H1 (cell line): ENCODE measurements around the gene ANKLE1. TPM values are rescaled to one million over a fixed set of nuclear protein-coding genes. Genes with fewer than 3 reads are reported as not detected.

Source experiments
- CTCF ChIA-PET: fragments of 300-600 bp; sonication (Branson Sonifier 250); formaldehyde crosslinking; loops from one replicate; lab custom pipeline; 2021; ENCODE audit not compliant: partially characterized antibody; lab: Charles Lee
- POLR2A ChIA-PET: fragments of 300-600 bp; sonication (Branson Sonifier 250); formaldehyde crosslinking; loops from one replicate; lab custom pipeline; 2021; ENCODE audit warnings: inconsistent platforms; ENCODE audit not compliant: partially characterized antibody; lab: Charles Lee
- DNase-seq, 2 experiments: peaks; one replicate each; pipeline versions ENCODE4 v3.0.0 to v3.0.0-alpha.2; 2010 to 2022; ENCODE audit warnings: low spot score in 2 of 2, low read depth in 1 of 2, mixed read lengths in 1 of 2
- FAIRE-seq: peaks from 2 replicates; lab custom pipeline; 2011; peaks lifted over from hg19 to GRCh38; lab: Jason Lieb, UNC
- H2AFZ ChIP-seq: 2 replicates; pipeline ENCODE4 v1.8.1; 2012; ENCODE audit warnings: low read length, inconsistent platforms
- H2AK5ac ChIP-seq: 2 replicates; pipeline ENCODE4 v1.6.1; 2013; ENCODE audit warnings: low read depth, low read length
- H2BK120ac ChIP-seq: replicated peaks from 2 replicates; pipeline ENCODE3; 2013; ENCODE audit warnings: low read depth, low read length, inconsistent platforms
- H2BK12ac ChIP-seq: 2 replicates; pipeline ENCODE4 v1.6.1; 2013; ENCODE audit warnings: low read depth, low read length
- H2BK15ac ChIP-seq: 2 replicates; pipeline ENCODE4 v1.6.1; 2013; ENCODE audit warnings: low read length
- H2BK20ac ChIP-seq: 2 replicates; pipeline ENCODE4 v1.6.1; 2013; ENCODE audit warnings: low read length
- H2BK5ac ChIP-seq: 2 replicates; pipeline ENCODE4 v1.6.1; 2013; ENCODE audit warnings: low read depth, low read length
- H3K14ac ChIP-seq: 2 replicates; pipeline ENCODE4 v1.6.1; 2013; ENCODE audit warnings: inconsistent platforms; ENCODE audit not compliant: insufficient read length
- H3K18ac ChIP-seq: 2 replicates; pipeline ENCODE4 v1.6.1; 2013; ENCODE audit warnings: low read length; ENCODE audit errors: extremely low read depth
- H3K23ac ChIP-seq: 2 replicates; pipeline ENCODE4 v1.6.1; 2013; ENCODE audit warnings: inconsistent platforms; ENCODE audit not compliant: insufficient read length
- H3K23me2 ChIP-seq: 2 replicates; pipeline ENCODE4 v1.6.1; 2013; ENCODE audit warnings: low read depth, low read length
- H3K27ac ChIP-seq: 2 replicates; pipeline ENCODE4 v1.6.1; 2011; ENCODE audit warnings: low read depth, low read length, inconsistent platforms
- H3K27me3 ChIP-seq, 4 experiments: replicated peaks in 1 of 4; 1 replicate in 1 of 4; 2 replicates in 3 of 4; pipeline versions ENCODE4 v1.6.1 to v1.8.1; 2011 to 2013; ENCODE audit warnings: low read length in 3 of 4, mild to moderate bottlenecking in 3 of 4, inconsistent platforms in 2 of 4, mixed read lengths in 2 of 4, moderate library complexity in 1 of 4; ENCODE audit not compliant: control insufficient read depth in 3 of 4, insufficient read depth in 3 of 4; ENCODE audit errors: extremely low read depth in 1 of 4
- H3K36me3 ChIP-seq, 4 experiments: 2 replicates each; pipeline versions ENCODE4 v1.6.1 to v1.8.1; 2011 to 2013; ENCODE audit warnings: mild to moderate bottlenecking in 4 of 4, low read length in 3 of 4, moderate library complexity in 2 of 4, control low read depth in 1 of 4, inconsistent platforms in 1 of 4; ENCODE audit not compliant: insufficient read depth in 4 of 4, control insufficient read depth in 2 of 4
- H3K4ac ChIP-seq: replicated peaks from 2 replicates; pipeline ENCODE3; 2013; ENCODE audit warnings: low read length, low read depth, mixed read lengths, inconsistent platforms; ENCODE audit not compliant: insufficient read length
- H3K4me1 ChIP-seq, 4 experiments: replicated peaks in 1 of 4; 1 replicate in 1 of 4; 2 replicates in 3 of 4; pipeline versions ENCODE4 v1.6.1 to v1.8.1; 2011 to 2013; ENCODE audit warnings: low read length in 3 of 4, inconsistent platforms in 2 of 4, mixed read lengths in 1 of 4; ENCODE audit not compliant: insufficient read depth in 4 of 4, control insufficient read depth in 3 of 4
- H3K4me2 ChIP-seq, 2 experiments: 2 replicates each; pipeline versions ENCODE4 v1.6.1 to v1.8.1; 2011 to 2013; ENCODE audit warnings: low read depth in 2 of 2, low read length in 2 of 2, control low read depth in 1 of 2, inconsistent platforms in 1 of 2, mild to moderate bottlenecking in 1 of 2; ENCODE audit not compliant: insufficient read depth in 1 of 2
- H3K4me3 ChIP-seq, 4 experiments: fragments of 200-600, 300-600 bp in 1 of 4; sonication (generic), shearing (Covaris generic), sonication (Bioruptor Twin) in 1 of 4; 2 replicates each; pipeline versions ENCODE4 v1.5.1 to v1.8.1; 2011 to 2016; ENCODE audit warnings: low read length in 4 of 4, low read depth in 3 of 4, control low read depth in 2 of 4, inconsistent platforms in 2 of 4, mild to moderate bottlenecking in 2 of 4, mixed read lengths in 1 of 4, moderate library complexity in 1 of 4; ENCODE audit not compliant: insufficient read depth in 2 of 4; ENCODE audit errors: extremely low read depth in 1 of 4
- H3K56ac ChIP-seq: replicated peaks from 2 replicates; pipeline ENCODE3; 2013; ENCODE audit warnings: low read depth, mild to moderate bottlenecking, mixed read lengths, low read length, inconsistent platforms; ENCODE audit not compliant: insufficient read length
- H3K79me1 ChIP-seq: 2 replicates; pipeline ENCODE4 v1.6.1; 2013; ENCODE audit warnings: low read depth, low read length, control low read depth
- H3K79me2 ChIP-seq, 2 experiments: 2 replicates each; pipeline versions ENCODE4 v1.6.1 to v1.8.1; 2012 to 2013; ENCODE audit warnings: low read length in 2 of 2, mild to moderate bottlenecking in 2 of 2, inconsistent platforms in 1 of 2; ENCODE audit not compliant: insufficient read depth in 2 of 2, control insufficient read depth in 1 of 2
- H3K9ac ChIP-seq, 4 experiments: replicated peaks in 1 of 4; 1 replicate in 1 of 4; 2 replicates in 3 of 4; pipeline versions ENCODE4 v1.6.1 to v1.8.1; 2011 to 2013; ENCODE audit warnings: low read depth in 3 of 4, low read length in 3 of 4, control low read depth in 2 of 4, mild to moderate bottlenecking in 2 of 4, moderate library complexity in 2 of 4, inconsistent platforms in 1 of 4; ENCODE audit errors: extremely low read depth in 1 of 4
- H3K9me3 ChIP-seq, 2 experiments: 2 replicates each; pipeline versions ENCODE4 v1.6.1 to v1.8.1; 2012 to 2013; ENCODE audit warnings: mild to moderate bottlenecking in 2 of 2, moderate library complexity in 2 of 2, control low read depth in 1 of 2, inconsistent platforms in 1 of 2, low read depth in 1 of 2, low read length in 1 of 2, mixed read lengths in 1 of 2; ENCODE audit not compliant: insufficient read depth in 2 of 2
- H4K20me1 ChIP-seq, 2 experiments: replicated peaks in 1 of 2; 2 replicates each; pipeline versions ENCODE3 to v1.8.1; 2011 to 2013; ENCODE audit warnings: inconsistent platforms in 2 of 2, low read length in 2 of 2, mild to moderate bottlenecking in 1 of 2; ENCODE audit not compliant: insufficient read depth in 2 of 2, control insufficient read depth in 1 of 2
- H4K5ac ChIP-seq: 2 replicates; pipeline ENCODE4 v1.6.1; 2013; ENCODE audit warnings: low read length, low read depth, mixed read lengths, inconsistent platforms; ENCODE audit not compliant: insufficient read length
- H4K8ac ChIP-seq: 2 replicates; pipeline ENCODE4 v1.8.0; 2013; ENCODE audit warnings: mild to moderate bottlenecking, moderate library complexity, low read length, inconsistent platforms; ENCODE audit not compliant: insufficient read depth; ENCODE audit errors: extremely low read depth
- H4K91ac ChIP-seq: replicated peaks from 2 replicates; pipeline ENCODE3; 2013; ENCODE audit warnings: low read length, mixed read lengths, inconsistent platforms; ENCODE audit not compliant: insufficient read length
- ATF2 ChIP-seq: IDR thresholded peaks from 2 replicates; pipeline ENCODE4 v1.6.1; 2012; ENCODE audit warnings: low read length, inconsistent platforms
- CHD2 ChIP-seq: IDR thresholded peaks from 2 replicates; pipeline ENCODE4 v1.6.1; 2012; ENCODE audit warnings: low read length, improper control_type of control experiment
- HDAC6 ChIP-seq: IDR thresholded peaks from one replicate; pipeline ENCODE4 v1.7.1; 2012; ENCODE audit warnings: low read depth, mild to moderate bottlenecking, inconsistent platforms, low read length, moderate library complexity
- KDM4A ChIP-seq: IDR thresholded peaks from one replicate; pipeline ENCODE4 v1.7.1; 2012; ENCODE audit warnings: low read depth, mild to moderate bottlenecking, moderate library complexity, low read length, inconsistent platforms; ENCODE audit not compliant: severe bottlenecking
- RBBP5 ChIP-seq: IDR thresholded peaks from 2 replicates; pipeline ENCODE4 v1.7.1; 2012; ENCODE audit warnings: low read depth, mild to moderate bottlenecking, inconsistent platforms, low read length, moderate library complexity, borderline replicate concordance
- SP2 ChIP-seq: IDR thresholded peaks from 2 replicates; pipeline ENCODE4 v1.6.1; 2012; ENCODE audit warnings: mild to moderate bottlenecking, low read length, inconsistent platforms
- TBP ChIP-seq: IDR thresholded peaks from 2 replicates; pipeline ENCODE4 v1.6.1; 2011; ENCODE audit warnings: low read depth, low read length, improper control_type of control experiment
- WGBS, 2 experiments: shearing (Covaris generic) in 1 of 2; methylation state at CpG; one replicate each; pipeline versions ENCODE4 v1.1.6 to v1.1.7; 2013 to 2015; ENCODE audit warnings: low lambda C conversion rate in 2 of 2, mixed read lengths in 2 of 2, inconsistent platforms in 1 of 2, low coverage in 1 of 2, missing lambda C conversion rate in 1 of 2; ENCODE audit not compliant: insufficient replicate concordance in 2 of 2, insufficient coverage in 1 of 2, insufficient read length in 1 of 2; ENCODE audit errors: extremely low coverage in 1 of 2, missing lambda C conversion rate in 1 of 2; 5-methylcytosine and 5-hydroxymethylcytosine counted together
- polyA plus RNA-seq, 7 experiments: library from polyadenylated mRNA; depleted of rRNA in 3 of 7; stranded (reverse) in 5 of 7; unstranded in 2 of 7; fragments of >200 nt in 5 of 7; fragments of 200-250 nt in 2 of 7; gene quantifications; 1 replicate in 5 of 7; 2 replicates in 1 of 7; 4 replicates in 1 of 7; pipeline versions ENCODE4 v1.2.1 to v1.2.3, GENCODE V29; 2011 to 2013; ENCODE audit warnings: missing spikeins in 2 of 7, mixed read lengths in 2 of 7
- total RNA-seq: library from RNA; stranded (reverse); fragmentation: NEBNext Ultra II Directional; extraction: Animal tissue kit (Norgen Biotek cat#: 25700); gene quantifications from 2 replicates; pipeline ENCODE4 v1.2.1, GENCODE V29; 2021

ANKLE1 gene
- total and polyA plus RNA-seq, 2 of the 8 experiments (the other 6 are each of a cell fraction or from before 2014, with no cell fraction given), result 6.1 to 9.6 TPM

- Histone ChIP-seq H3K18ac (peak within 1 kb of the TSS; percentile 95), H3K23me2 (peaks cover 12% of the 10 kb centered on the region), H2BK5ac (peak within 1 kb of the TSS; percentile 96), H4K5ac (peak within 1 kb of the TSS; percentile 89), H2AFZ (0 out of 2 replicates have a peak within 1 kb of the TSS, but pooled peaks have one; percentile 30), H2AK5ac (peak within 1 kb of the TSS; percentile 61; the same call in 1 of the 2 replicates), H3K4me2 (peak within 1 kb of the TSS; percentile 82 to 90), H3K79me2 (peaks cover 7 to 13% of the 10 kb centered on the region in 2 experiments; a peak in 3 of 4 replicates), H2BK15ac (peak within 1 kb of the TSS; percentile 72; the same call in 1 of the 2 replicates), H2BK20ac (peak within 1 kb of the TSS; percentile 23; the same call in 1 of the 2 replicates), H3K23ac (no peak within 1 kb of the TSS), H2BK120ac (peak within 1 kb of the TSS; percentile 21), H3K4me3 (peak within 1 kb of the TSS; percentile 75 to 95 (median 80)), H4K20me1 (peaks cover 1 to 12% of the 10 kb centered on the region in 2 experiments), H4K91ac (peak within 1 kb of the TSS; percentile 97), H3K9me3 (no peaks in the 10 kb centered on the region), H3K27me3 (no peaks in the 10 kb centered on the region), H3K9ac (peak within 1 kb of the TSS; percentile 68 to 84 (median 82)), H3K14ac (no peak within 1 kb of the TSS), H2BK12ac (peak within 1 kb of the TSS; percentile 92), H3K56ac (peak within 1 kb of the TSS; percentile 88), H3K79me1 (peaks cover 9% of the 10 kb centered on the region), H3K4me1 (peaks cover 14 to 28% (median 19%) of the 10 kb centered on the region in 4 experiments), H3K36me3 (peaks cover 0 to 7% (median 0%) of the 10 kb centered on the region in 4 experiments; a peak in 2 of 8 replicates), H3K27ac (peak within 1 kb of the TSS; percentile 81), H4K8ac (peak within 1 kb of the TSS; percentile 64), H3K4ac (peak within 1 kb of the TSS; percentile 75)
- DNase-seq, result peak; percentile 96 to 100
- peak; percentile 60 for FAIRE-seq
- ChIA-PET POLR2A (interaction anchor here (0.6 to 18.5 kb wide), 13 partner anchors 9 to 138 kb away, joined by 3 to 329 read pairs (median 4); partner anchors contain the start of genes ANO8, BABAM1 and USE1), CTCF (interaction anchor here (0.6 to 3.0 kb wide), 19 partner anchors 9 to 224 kb away, joined by 3 to 29 read pairs (median 4); partner anchors contain the start of genes ANO8 and USE1)
- WGBS, 2 experiments, result 2% methylated on average over 55 of the region's 55 CpGs; no CpG with 5 or more reads in 1 of the 2 experiments
- no peak for TF ChIP-seq SP2
- TF ChIP-seq ATF2, result no peak
- peak; percentile 67 for TF ChIP-seq KDM4A
- TF ChIP-seq RBBP5, result peak; percentile 26; the same call in 1 of the 2 replicates
- TF ChIP-seq TBP, result peak; percentile 85
- TF ChIP-seq CHD2, result peak; percentile 41; the same call in 1 of the 2 replicates
- TF ChIP-seq HDAC6, result no peak
Observed at GRCh38 chr19:17305517-17306284, 24.0 kb downstream of the ANKLE1 start, which contains the start of gene MRPL34. Gene MRPL34 (plus strand): TSS chr19:17305872. CDS start chr19:17305893, 21 bp downstream.
